Measurements from ENCODE around the gene OR1B1. TPM values are rescaled to one million over a fixed set of nuclear protein-coding genes. Genes with fewer than 3 reads are reported as not detected.
"Not testable (repeated sequence)": the region's sequence is repeated elsewhere in the genome, so short reads cannot be mapped to it uniquely, and the experiment has no call there.

Gene OR1B1
- total RNA-seq, 4 donors from 2014 or later, result 1.4 TPM; not detected in 3

DNA sequence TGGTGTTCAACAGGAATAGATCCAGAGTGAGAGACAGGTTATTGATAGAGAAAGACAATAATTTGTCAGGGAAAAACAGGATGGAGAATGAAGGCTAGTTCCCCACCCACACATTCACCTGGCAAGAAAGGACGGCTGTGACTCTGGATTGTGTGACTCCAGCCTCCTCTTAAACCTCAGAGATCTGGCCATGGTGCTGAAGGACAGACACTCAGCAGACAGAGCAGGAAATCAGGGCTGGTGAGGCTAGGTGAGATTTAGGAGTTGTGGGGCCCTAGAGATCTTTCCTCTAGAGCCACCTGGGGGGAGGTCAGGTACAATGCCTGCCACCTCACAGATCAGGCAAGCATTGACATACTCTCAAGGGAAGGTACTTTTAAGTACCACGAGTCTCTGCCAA, 15.2 kb downstream of the OR1B1 start:
- TF ChIP-seq POLR2A (IDR thresholded peaks at IDR 0.05), result no peak
- TF ChIP-seq, protein P1, sequence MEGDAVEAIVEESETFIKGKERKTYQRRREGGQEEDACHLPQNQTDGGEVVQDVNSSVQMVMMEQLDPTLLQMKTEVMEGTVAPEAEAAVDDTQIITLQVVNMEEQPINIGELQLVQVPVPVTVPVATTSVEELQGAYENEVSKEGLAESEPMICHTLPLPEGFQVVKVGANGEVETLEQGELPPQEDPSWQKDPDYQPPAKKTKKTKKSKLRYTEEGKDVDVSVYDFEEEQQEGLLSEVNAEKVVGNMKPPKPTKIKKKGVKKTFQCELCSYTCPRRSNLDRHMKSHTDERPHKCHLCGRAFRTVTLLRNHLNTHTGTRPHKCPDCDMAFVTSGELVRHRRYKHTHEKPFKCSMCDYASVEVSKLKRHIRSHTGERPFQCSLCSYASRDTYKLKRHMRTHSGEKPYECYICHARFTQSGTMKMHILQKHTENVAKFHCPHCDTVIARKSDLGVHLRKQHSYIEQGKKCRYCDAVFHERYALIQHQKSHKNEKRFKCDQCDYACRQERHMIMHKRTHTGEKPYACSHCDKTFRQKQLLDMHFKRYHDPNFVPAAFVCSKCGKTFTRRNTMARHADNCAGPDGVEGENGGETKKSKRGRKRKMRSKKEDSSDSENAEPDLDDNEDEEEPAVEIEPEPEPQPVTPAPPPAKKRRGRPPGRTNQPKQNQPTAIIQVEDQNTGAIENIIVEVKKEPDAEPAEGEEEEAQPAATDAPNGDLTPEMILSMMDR (IDR thresholded peaks at IDR 0.05), result no peak
- H3K36me3 ChIP-seq, result no peaks in the 10 kb centered on the region
- no peaks in the 10 kb centered on the region for H3K4me1 ChIP-seq
- DNase-seq, result no peak
- H3K4me3 ChIP-seq, result no peak overlapping the region
- H3K9me3 ChIP-seq, result no peaks in the 10 kb centered on the region
- no peak overlapping the region for H3K27ac ChIP-seq
- H3K27me3 ChIP-seq, result no peaks in the 10 kb centered on the region

DNA sequence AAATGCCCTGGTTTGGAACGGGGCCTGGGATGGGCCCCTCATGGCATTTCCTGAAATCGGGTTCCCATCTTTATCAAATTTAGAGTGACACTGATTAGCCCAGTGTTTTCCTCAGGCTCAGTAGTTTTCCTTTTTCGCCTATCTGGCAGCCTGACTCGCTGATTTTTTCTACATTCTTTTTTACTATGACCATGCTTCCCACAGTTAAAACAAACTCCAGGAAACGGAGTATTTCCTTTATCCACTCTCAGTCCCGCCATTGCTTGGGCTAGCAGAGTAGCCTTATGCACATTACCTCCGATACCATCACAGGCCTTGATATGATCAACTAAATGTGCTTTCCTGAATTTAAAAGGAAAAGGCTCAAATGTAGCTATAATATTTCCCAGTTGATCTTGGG, 37.4 kb downstream of the OR1B1 start:
- no peak for DNase-seq
- TF ChIP-seq POLR2A (IDR thresholded peaks at IDR 0.05), result no peak
- TF ChIP-seq, protein P1 (IDR thresholded peaks at IDR 0.05), result no peak

DNA sequence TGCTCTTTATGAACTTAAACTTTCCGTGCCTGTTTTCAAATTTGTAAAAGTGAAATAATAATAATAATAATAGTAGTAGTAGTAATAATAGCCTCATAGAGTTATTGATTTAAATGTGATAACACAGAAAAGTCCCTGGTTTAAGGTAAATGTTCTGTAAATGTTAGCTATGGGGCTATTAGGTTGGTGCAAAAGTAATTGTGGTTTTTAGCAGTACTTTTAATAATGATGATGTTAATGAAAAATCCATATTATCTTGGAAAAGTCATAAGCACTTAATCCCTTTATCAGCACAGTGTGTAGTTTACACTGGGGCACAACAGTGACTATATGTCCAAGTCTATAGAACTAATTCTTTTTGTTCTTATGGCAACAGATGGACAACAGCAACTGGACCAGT, 43.1 kb downstream of the OR1B1 start, which contains the start of gene OR1Q1:
TSS of gene OR1Q1 (plus strand) at position 377 of the 400 bp plus-strand sequence. CDS start at position 377, 0 bp downstream.
- Histone ChIP-seq H3K9me3 (no peaks in the 10 kb centered on the region), H3K36me3 (no peaks in the 10 kb centered on the region), H3K4me3 (no peak within 1 kb of the TSS), H3K27ac (no peak within 1 kb of the TSS), H3K27me3 (no peaks in the 10 kb centered on the region), H3K4me1 (no peaks in the 10 kb centered on the region)
- TF ChIP-seq, protein P1 (IDR thresholded peaks at IDR 0.05), result no peak
- TF ChIP-seq POLR2A (IDR thresholded peaks at IDR 0.05), result no peak
- no peak for DNase-seq

More for the DNA sequence above, 37.4 kb downstream of the OR1B1 start:
- Histone ChIP-seq H3K4me3 (no peak overlapping the region), H3K27me3 (no peaks in the 10 kb centered on the region), H3K9me3 (no peaks in the 10 kb centered on the region), H3K36me3 (no peaks in the 10 kb centered on the region), H3K27ac (no peak overlapping the region), H3K4me1 (no peaks in the 10 kb centered on the region)

DNA sequence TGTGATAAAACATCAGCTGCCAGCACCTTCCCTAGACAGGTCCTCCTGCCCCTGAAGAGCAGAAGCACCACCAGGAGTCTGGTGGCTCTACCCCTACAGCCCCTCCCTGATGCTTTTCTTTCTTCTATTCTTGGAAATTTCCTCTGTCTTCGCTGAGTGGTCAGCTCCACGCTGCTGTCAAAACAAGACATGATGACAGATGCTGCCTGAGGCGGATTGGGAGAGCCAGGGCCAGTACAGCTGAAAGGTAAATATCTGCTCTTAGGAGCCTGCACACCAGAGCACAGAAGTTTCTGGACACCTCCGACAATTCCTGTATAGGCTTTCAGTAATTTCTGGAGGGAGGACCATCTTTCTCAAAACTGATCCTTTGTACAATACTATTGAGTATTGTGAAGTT, 47.6 kb downstream of the OR1B1 start:
- no peak for DNase-seq
- no peaks in the 10 kb centered on the region for H3K27me3 ChIP-seq
- no peak overlapping the region for H3K27ac ChIP-seq
- no peak for TF ChIP-seq POLR2A (IDR thresholded peaks at IDR 0.05)
- TF ChIP-seq, protein P1 (IDR thresholded peaks at IDR 0.05), result no peak
- no peaks in the 10 kb centered on the region for H3K9me3 ChIP-seq
- H3K4me3 ChIP-seq, result no peak overlapping the region
- no peaks in the 10 kb centered on the region for H3K36me3 ChIP-seq
- H3K4me1 ChIP-seq, result no peaks in the 10 kb centered on the region

DNA sequence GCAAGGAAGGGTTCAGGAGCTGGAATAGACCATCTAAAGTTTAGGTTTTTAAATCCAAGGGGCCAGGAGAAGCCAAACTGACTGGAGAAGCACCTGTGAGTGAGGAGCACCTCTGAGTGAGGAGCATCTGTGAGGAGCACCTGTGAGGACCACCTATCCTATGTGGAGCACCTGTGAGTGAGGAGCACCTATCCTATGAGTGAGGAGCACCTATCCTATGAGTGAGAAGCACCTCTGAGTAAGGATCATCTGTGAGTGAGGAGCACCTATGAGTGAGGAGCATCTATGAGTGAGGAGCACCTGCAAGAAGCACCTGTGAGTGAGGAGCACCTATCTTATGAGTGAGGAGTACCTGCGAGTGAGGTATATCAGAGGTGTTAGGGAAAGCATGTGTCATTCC, 50.8 kb downstream of the OR1B1 start:
- no peak for DNase-seq
- Histone ChIP-seq H3K27me3 (no peaks in the 10 kb centered on the region), H3K4me1 (no peaks in the 10 kb centered on the region), H3K27ac (no peak overlapping the region), H3K36me3 (no peaks in the 10 kb centered on the region), H3K9me3 (no peaks in the 10 kb centered on the region), H3K4me3 (no peak overlapping the region)
- TF ChIP-seq POLR2A (IDR thresholded peaks at IDR 0.05), result no peak
- TF ChIP-seq, protein P1 (IDR thresholded peaks at IDR 0.05), result no peak

DNA sequence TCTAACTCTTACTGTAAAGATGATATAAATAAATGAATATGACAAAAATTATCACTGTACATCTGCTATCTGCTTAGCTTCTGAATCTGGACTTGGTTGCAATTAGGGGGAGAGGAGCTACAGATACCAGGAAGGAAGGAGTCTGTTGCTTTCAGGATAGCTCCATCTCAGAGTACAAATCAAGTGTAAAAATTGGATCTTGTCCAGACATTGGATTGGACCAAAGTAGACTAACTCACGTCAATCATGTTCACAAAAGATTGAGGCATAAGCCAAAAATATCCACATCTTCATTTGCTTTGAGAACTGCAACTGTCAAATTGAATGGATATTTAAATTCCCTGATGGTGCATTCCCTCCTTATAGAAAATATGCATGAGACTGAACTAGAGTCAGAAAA, 51.7 kb downstream of the OR1B1 start:
- DNase-seq, result no peak
- no peaks in the 10 kb centered on the region for H3K9me3 ChIP-seq
- H3K36me3 ChIP-seq, result no peaks in the 10 kb centered on the region
- H3K4me1 ChIP-seq, result no peaks in the 10 kb centered on the region
- H3K4me3 ChIP-seq, result no peak overlapping the region
- TF ChIP-seq, protein P1 (IDR thresholded peaks at IDR 0.05), result no peak
- no peak for TF ChIP-seq POLR2A (IDR thresholded peaks at IDR 0.05)
- H3K27me3 ChIP-seq, result no peaks in the 10 kb centered on the region
- no peak overlapping the region for H3K27ac ChIP-seq

DNA sequence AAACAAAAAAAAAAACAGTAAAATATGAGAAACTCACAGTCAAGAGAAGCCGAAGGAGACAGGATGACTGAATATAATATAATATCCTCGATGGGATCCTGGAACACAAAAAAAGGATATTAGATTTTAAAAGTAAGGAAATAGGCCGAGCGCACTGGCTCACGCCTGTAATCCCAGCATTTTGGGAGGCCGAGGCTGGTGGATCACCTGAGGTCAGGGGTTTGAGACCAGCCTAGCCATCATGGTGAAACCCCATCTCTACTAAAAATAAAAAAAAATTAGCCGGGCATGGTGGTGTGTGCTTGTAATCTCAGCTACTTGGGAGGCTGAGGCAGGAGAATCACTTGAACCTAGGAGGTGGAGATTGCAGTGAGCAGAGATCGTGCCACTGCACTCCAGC, 74.1 kb downstream of the OR1B1 start, which contains the start of gene OR1L8:
TSS of gene OR1L8 (minus strand) at position 101 of the 400 bp plus-strand sequence. CDS start 14,907 bp downstream, outside the sequence.
- not testable (repeated sequence) for H3K27me3 ChIP-seq, H3K9me3 ChIP-seq, H3K27ac ChIP-seq, H3K4me3 ChIP-seq, H3K4me1 ChIP-seq, DNase-seq, H3K36me3 ChIP-seq
